ENCODE data around the gene ZNF335.

Gene ZNF335

GRCh38 chr20:45917790-45918141 is 54.2 kb downstream of the ZNF335 start:
- TF ChIP-seq POLR2AphosphoS5 (IDR thresholded peaks at IDR 0.05; ENCODE audit: low read depth, low read length) (no peak), REST (IDR thresholded peaks at IDR 0.05; ENCODE audit: insufficient read depth in 1 of 2, low read depth in 2 of 2, low read length in 2 of 2) (no peak), SIN3A (IDR thresholded peaks at IDR 0.05; ENCODE audit: borderline replicate concordance, insufficient read depth, low read length) (no peak), TAF1 (IDR thresholded peaks at IDR 0.05; ENCODE audit: borderline replicate concordance, insufficient read depth, low read length) (no peak)

GRCh38 chr20:45913116-45913515 is 58.9 kb downstream of the ZNF335 start:
- TF ChIP-seq SIN3A (IDR thresholded peaks at IDR 0.05; ENCODE audit: borderline replicate concordance, insufficient read depth, low read length): no peak
- no peak for TF ChIP-seq TAF1 (IDR thresholded peaks at IDR 0.05; ENCODE audit: borderline replicate concordance, insufficient read depth, low read length)
- no peak for TF ChIP-seq FOXP2 (optimal IDR thresholded peaks at IDR 0.05; ENCODE audit: borderline replicate concordance, extremely low read depth, extremely low read length, insufficient read depth)
- no peak for TF ChIP-seq REST (IDR thresholded peaks at IDR 0.05; ENCODE audit: insufficient read depth in 1 of 2, low read depth in 2 of 2, low read length in 2 of 2)
- TF ChIP-seq POLR2AphosphoS5 (IDR thresholded peaks at IDR 0.05; ENCODE audit: low read depth, low read length): no peak

- TF ChIP-seq POLR2AphosphoS5 (IDR thresholded peaks at IDR 0.05; ENCODE audit: low read depth, low read length): no peak
- TF ChIP-seq SIN3A (IDR thresholded peaks at IDR 0.05; ENCODE audit: borderline replicate concordance, insufficient read depth, low read length): no peak
- TF ChIP-seq FOXP2 (optimal IDR thresholded peaks at IDR 0.05; ENCODE audit: borderline replicate concordance, extremely low read depth, extremely low read length, insufficient read depth): no peak
- TF ChIP-seq REST (IDR thresholded peaks at IDR 0.05; ENCODE audit: insufficient read depth in 1 of 2, low read depth in 2 of 2, low read length in 2 of 2): no peak
- no peak for TF ChIP-seq TAF1 (IDR thresholded peaks at IDR 0.05; ENCODE audit: borderline replicate concordance, insufficient read depth, low read length)
These were observed 59.7 kb downstream of the ZNF335 start for GRCh38 chr20:45912344-45912682.

GRCh38 chr20:45911486-45912343 is 60.3 kb downstream of the ZNF335 start, which contains the start of gene PLTP:
Gene PLTP, minus strand, starts transcription at chr20:45912155. Its CDS starts 703 bp downstream, at chr20:45911452.
- TF ChIP-seq TAF1 (IDR thresholded peaks at IDR 0.05; ENCODE audit: borderline replicate concordance, insufficient read depth, low read length) (no peak), POLR2AphosphoS5 (IDR thresholded peaks at IDR 0.05; ENCODE audit: low read depth, low read length) (no peak), FOXP2 (optimal IDR thresholded peaks at IDR 0.05; ENCODE audit: borderline replicate concordance, extremely low read depth, extremely low read length, insufficient read depth) (no peak), REST (IDR thresholded peaks at IDR 0.05; ENCODE audit: insufficient read depth in 1 of 2, low read depth in 2 of 2, low read length in 2 of 2) (no peak), SIN3A (IDR thresholded peaks at IDR 0.05; ENCODE audit: borderline replicate concordance, insufficient read depth, low read length) (no peak)
